Ascending aorta (tissue), 2 donors: Measurements from ENCODE around the gene WAPL. TPM values are rescaled to one million over a fixed set of nuclear protein-coding genes. Genes with fewer than 3 reads are reported as not detected.

Experiments
- DNase-seq, 2 donors: peaks; one replicate each; pipeline ENCODE4 v3.0.0-alpha.2; 2019; ENCODE audit warnings: low spot score in 2 of 2
- H3K27ac ChIP-seq, 2 donors: fragments of 200-600 bp; sonication (generic); one replicate each; pipeline ENCODE4 v1.5.1; 2016 to 2017; ENCODE audit warnings: mild to moderate bottlenecking in 1 of 2
- H3K27me3 ChIP-seq: fragments of 200-600 bp; sonication (generic); one replicate; pipeline ENCODE4 v1.5.1; 2017
- H3K36me3 ChIP-seq, 2 donors: fragments of 200-600 bp; sonication (generic); one replicate each; pipeline ENCODE4 v1.5.1; 2016
- H3K4me1 ChIP-seq, 2 donors: fragments of 200-600 bp; sonication (generic); one replicate each; pipeline ENCODE4 v1.5.1; 2016 to 2017; ENCODE audit warnings: mild to moderate bottlenecking in 1 of 2
- H3K4me3 ChIP-seq, 2 donors: fragments of 200-600 bp; sonication (generic); one replicate each; pipeline ENCODE4 v1.5.1; 2016 to 2017; ENCODE audit warnings: mild to moderate bottlenecking in 1 of 2
- H3K9me3 ChIP-seq, 2 donors: fragments of 200-600 bp; sonication (generic); one replicate each; pipeline ENCODE4 v1.5.1; 2016
- intact Hi-C: fragments of 100-400 bp; cut with DNase I; formaldehyde crosslinking; loops from one replicate; pipeline ENCODE4 v1.15.1; 2023
- total RNA-seq: library from RNA; depleted of rRNA; stranded (reverse); fragments of >200 nt; gene quantifications from one replicate; pipeline ENCODE4 v1.1.0, GENCODE V29; 2016
- TF ChIP-seq, protein P1 (sequence below), 3 experiments: fragments of 200-600 bp in 2 of 3; fragments of 450-650 bp in 1 of 3; sonication (generic) in 2 of 3; IDR thresholded peaks; one replicate each; pipeline ENCODE4 v1.5.1; 2016 to 2019; ENCODE audit warnings: antibody characterized with exemption in 3 of 3, mild to moderate bottlenecking in 1 of 3, moderate library complexity in 1 of 3

The WAPL gene
- total RNA-seq, 1 donor from 2014 or later = 14.7 TPM

DNA sequence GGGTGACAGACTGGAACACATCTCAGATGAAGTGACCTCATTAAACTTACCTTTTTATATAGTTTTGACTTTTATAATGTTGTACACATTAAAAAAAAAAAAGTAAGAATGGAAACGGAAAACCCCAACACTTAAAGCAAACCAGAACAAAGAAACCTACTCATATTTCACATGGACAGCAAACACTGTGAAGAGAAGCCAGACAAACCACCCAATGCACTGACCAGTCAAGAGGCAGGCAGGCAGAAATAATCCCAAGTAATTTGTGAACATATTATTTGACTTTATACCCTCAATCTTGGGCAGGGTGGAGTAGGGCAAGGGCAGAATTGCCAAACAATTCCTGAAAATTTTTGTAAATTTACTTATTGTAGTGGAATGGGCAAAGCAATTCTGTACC, 39.8 kb downstream of the WAPL start:
- H3K4me1 ChIP-seq = no peaks in the 10 kb centered on the region
- intact Hi-C loops = no loop called here
- no peaks in the 10 kb centered on the region for H3K9me3 ChIP-seq
- no peak overlapping the region for H3K27ac ChIP-seq
- TF ChIP-seq, protein P1, sequence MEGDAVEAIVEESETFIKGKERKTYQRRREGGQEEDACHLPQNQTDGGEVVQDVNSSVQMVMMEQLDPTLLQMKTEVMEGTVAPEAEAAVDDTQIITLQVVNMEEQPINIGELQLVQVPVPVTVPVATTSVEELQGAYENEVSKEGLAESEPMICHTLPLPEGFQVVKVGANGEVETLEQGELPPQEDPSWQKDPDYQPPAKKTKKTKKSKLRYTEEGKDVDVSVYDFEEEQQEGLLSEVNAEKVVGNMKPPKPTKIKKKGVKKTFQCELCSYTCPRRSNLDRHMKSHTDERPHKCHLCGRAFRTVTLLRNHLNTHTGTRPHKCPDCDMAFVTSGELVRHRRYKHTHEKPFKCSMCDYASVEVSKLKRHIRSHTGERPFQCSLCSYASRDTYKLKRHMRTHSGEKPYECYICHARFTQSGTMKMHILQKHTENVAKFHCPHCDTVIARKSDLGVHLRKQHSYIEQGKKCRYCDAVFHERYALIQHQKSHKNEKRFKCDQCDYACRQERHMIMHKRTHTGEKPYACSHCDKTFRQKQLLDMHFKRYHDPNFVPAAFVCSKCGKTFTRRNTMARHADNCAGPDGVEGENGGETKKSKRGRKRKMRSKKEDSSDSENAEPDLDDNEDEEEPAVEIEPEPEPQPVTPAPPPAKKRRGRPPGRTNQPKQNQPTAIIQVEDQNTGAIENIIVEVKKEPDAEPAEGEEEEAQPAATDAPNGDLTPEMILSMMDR (IDR thresholded peaks at IDR 0.05) = no peak
- no peak for DNase-seq
- peaks cover 10 to 22% of the 10 kb centered on the region in 2 donors for H3K36me3 ChIP-seq
- H3K27me3 ChIP-seq = no peaks in the 10 kb centered on the region
- H3K4me3 ChIP-seq = no peak overlapping the region

DNA sequence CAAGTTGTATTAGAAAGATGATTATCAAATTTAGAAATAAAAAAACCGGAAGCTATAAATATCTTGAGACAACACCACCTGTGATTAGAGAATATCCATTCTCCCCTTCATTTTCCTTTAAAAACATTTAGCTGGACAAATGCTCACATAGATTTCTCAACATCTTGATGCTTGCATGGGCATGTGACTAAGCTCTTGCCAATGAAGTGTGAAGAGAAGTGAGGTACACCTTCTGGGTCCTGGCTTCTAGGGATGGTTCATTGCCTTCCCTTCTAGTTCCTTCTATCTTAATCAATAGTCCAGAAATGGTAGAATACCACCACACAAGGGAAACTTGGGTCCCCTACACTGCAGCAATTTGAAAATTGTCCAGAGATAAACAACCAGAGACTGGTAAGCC, 41.0 kb downstream of the WAPL start:
- Histone ChIP-seq H3K4me3 (no peak overlapping the region), H3K36me3 (peaks cover 10 to 29% of the 10 kb centered on the region in 2 donors), H3K27me3 (no peaks in the 10 kb centered on the region), H3K27ac (no peak overlapping the region), H3K9me3 (no peaks in the 10 kb centered on the region), H3K4me1 (no peaks in the 10 kb centered on the region)
- TF ChIP-seq, protein P1 (IDR thresholded peaks at IDR 0.05) = no peak
- no peak for DNase-seq
- intact Hi-C loops = no loop called here

DNA sequence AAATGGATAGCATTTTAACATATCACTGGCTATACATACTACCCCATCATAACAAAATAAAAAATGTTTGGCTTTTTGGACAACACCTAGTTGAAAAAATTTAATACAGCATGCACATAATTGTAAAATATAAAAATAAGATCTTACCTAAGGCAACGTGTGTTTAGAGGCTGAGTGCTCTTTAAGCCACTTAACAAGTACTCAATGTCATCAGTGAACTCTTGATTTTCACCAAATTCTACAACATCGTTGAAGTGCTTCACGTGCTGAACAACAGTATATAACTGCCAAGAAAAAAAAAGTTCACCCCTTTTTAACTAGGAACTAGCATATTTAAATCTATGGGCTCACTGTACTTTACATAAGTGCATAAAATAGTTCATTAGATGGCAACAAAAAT, 49.5 kb downstream of the WAPL start:
- intact Hi-C loops = no loop called here
- TF ChIP-seq, protein P1 (IDR thresholded peaks at IDR 0.05) = no peak
- Histone ChIP-seq H3K27me3 (no peaks in the 10 kb centered on the region), H3K4me3 (no peak overlapping the region), H3K4me1 (no peaks in the 10 kb centered on the region), H3K27ac (no peak overlapping the region), H3K9me3 (no peaks in the 10 kb centered on the region), H3K36me3 (peaks cover 38 to 56% of the 10 kb centered on the region in 2 donors)
- no peak for DNase-seq

DNA sequence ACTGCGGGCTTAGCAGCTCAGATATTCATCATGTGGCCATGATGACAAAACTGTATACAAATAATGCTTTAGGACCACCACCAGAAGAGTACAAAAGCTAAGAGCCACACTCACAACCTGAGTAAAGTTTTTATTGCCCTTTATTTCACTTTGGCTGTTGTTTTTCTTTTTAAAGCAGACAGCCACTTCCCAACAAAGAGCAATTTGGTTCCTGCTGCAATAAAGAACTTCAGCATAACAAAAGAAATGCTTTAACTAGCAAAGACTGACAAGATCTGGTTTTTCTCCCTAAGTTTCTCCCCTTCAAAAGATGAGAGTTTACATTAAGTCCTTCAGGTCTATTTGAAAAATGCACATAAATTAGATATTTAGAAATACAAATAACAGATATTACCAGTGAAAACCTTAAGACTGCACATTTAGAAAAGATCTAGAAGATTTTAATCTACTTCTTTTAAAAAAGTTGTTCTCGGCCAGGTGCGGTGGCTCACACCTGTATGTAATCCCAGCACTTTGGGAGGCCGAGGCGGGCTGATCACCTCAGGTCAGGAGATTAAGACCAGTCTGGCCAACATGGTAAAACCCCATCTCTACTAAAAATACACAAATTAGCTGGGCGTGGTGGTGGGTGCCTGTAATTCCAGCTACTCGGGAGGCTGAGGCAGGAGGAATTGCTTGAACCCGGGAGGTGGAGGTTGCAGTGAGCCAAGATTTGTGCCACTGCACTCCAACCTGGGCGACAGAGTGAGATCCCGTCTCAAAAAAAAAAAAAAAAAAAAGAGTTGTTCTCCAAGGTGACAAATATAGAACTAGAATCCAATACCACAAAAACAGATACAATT, 59.4 kb downstream of the WAPL start:
- intact Hi-C loops = no loop called here
- DNase-seq = no peak
- H3K9me3 ChIP-seq = no peaks in the 10 kb centered on the region
- no peaks in the 10 kb centered on the region for H3K27me3 ChIP-seq
- H3K27ac ChIP-seq = no peak overlapping the region
- TF ChIP-seq, protein P1 (IDR thresholded peaks at IDR 0.05) = no peak
- peaks cover 54 to 62% of the 10 kb centered on the region in 2 donors for H3K36me3 ChIP-seq
- no peak overlapping the region for H3K4me3 ChIP-seq
- H3K4me1 ChIP-seq = no peaks in the 10 kb centered on the region

DNA sequence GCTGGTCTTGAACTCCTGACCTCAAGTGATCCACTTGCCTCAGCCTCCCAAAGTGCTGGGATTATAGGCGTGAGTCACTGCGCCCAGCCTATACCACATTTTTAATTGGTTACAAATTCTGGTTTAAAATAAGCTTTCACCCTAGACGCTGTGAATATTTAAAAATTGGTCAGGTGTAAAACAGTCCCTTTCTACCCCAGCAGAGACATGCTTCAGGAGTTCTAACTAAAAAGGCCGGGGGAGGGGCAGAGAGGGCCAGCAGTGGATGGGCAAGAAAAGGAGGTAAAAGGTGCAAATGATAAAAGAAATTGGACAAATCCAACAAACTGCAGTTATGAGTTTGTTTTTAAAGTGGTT, 70.0 kb downstream of the WAPL start:
- TF ChIP-seq, protein P1 (IDR thresholded peaks at IDR 0.05) = no peak
- H3K36me3 ChIP-seq = peaks cover 36 to 46% of the 10 kb centered on the region in 2 donors
- intact Hi-C loops = no loop called here

More for the DNA sequence above, 70.0 kb downstream of the WAPL start:
- DNase-seq = no peak
- no peak overlapping the region for H3K4me3 ChIP-seq
- H3K27ac ChIP-seq = no peak overlapping the region
- H3K27me3 ChIP-seq = no peaks in the 10 kb centered on the region
- H3K9me3 ChIP-seq = no peaks in the 10 kb centered on the region
- no peaks in the 10 kb centered on the region for H3K4me1 ChIP-seq
